ENCODE results near the gene FBLN7.

FBLN7 gene

GRCh38 chr2:112160283-112161250 is 22.4 kb downstream of the FBLN7 start:
- Histone ChIP-seq H3K36me3 (no peaks in the 10 kb centered on the region), H3K27ac (no peak overlapping the region), H3K4me3 (ENCODE audit: low read depth in 1 of 2, low read length in 1 of 2) (no peak overlapping the region), H3K27me3 (no peaks in the 10 kb centered on the region), H3K4me1 (ENCODE audit: control insufficient read depth in 1 of 2, insufficient read depth in 1 of 2, low read depth in 1 of 2, low read length in 1 of 2) (peaks cover 2 to 5% of the 10 kb centered on the region in 2 experiments), H3K9me3 (no peaks in the 10 kb centered on the region)
- TF ChIP-seq CTCF (IDR thresholded peaks at IDR 0.05) = no peak

GRCh38 chr2:112161431-112162145 is 23.4 kb downstream of the FBLN7 start:
- Histone ChIP-seq H3K9me3 (no peaks in the 10 kb centered on the region), H3K4me1 (ENCODE audit: control insufficient read depth in 1 of 2, insufficient read depth in 1 of 2, low read depth in 1 of 2, low read length in 1 of 2) (no peaks in the 10 kb centered on the region)

GRCh38 chr2:112162341-112162740 is 24.2 kb downstream of the FBLN7 start:
- no peak for TF ChIP-seq CTCF (IDR thresholded peaks at IDR 0.05)
- Histone ChIP-seq H3K4me3 (ENCODE audit: low read depth in 1 of 2, low read length in 1 of 2) (no peak overlapping the region), H3K27me3 (no peaks in the 10 kb centered on the region), H3K4me1 (ENCODE audit: control insufficient read depth in 1 of 2, insufficient read depth in 1 of 2, low read depth in 1 of 2, low read length in 1 of 2) (no peaks in the 10 kb centered on the region), H3K9me3 (no peaks in the 10 kb centered on the region), H3K36me3 (no peaks in the 10 kb centered on the region), H3K27ac (no peak overlapping the region)

More at GRCh38 chr2:112161431-112162145, 23.4 kb downstream of the FBLN7 start:
- H3K27me3 ChIP-seq = no peaks in the 10 kb centered on the region
- H3K36me3 ChIP-seq = no peaks in the 10 kb centered on the region
- H3K27ac ChIP-seq = no peak overlapping the region
- no peak overlapping the region for H3K4me3 ChIP-seq (ENCODE audit: low read depth in 1 of 2, low read length in 1 of 2)
- TF ChIP-seq CTCF (IDR thresholded peaks at IDR 0.05) = no peak

GRCh38 chr2:112162956-112163355 is 24.8 kb downstream of the FBLN7 start:
- no peak for TF ChIP-seq CTCF (IDR thresholded peaks at IDR 0.05)
- no peak overlapping the region for H3K27ac ChIP-seq

GRCh38 chr2:112163541-112163981 is 25.4 kb downstream of the FBLN7 start:
- Histone ChIP-seq H3K27ac (no peak overlapping the region), H3K4me1 (ENCODE audit: control insufficient read depth in 1 of 2, insufficient read depth in 1 of 2, low read depth in 1 of 2, low read length in 1 of 2) (no peaks in the 10 kb centered on the region), H3K27me3 (no peaks in the 10 kb centered on the region), H3K9me3 (no peaks in the 10 kb centered on the region), H3K36me3 (no peaks in the 10 kb centered on the region), H3K4me3 (ENCODE audit: low read depth in 1 of 2, low read length in 1 of 2) (no peak overlapping the region)
- no peak for TF ChIP-seq CTCF (IDR thresholded peaks at IDR 0.05)

More at GRCh38 chr2:112162956-112163355, 24.8 kb downstream of the FBLN7 start:
- no peaks in the 10 kb centered on the region for H3K4me1 ChIP-seq (ENCODE audit: control insufficient read depth in 1 of 2, insufficient read depth in 1 of 2, low read depth in 1 of 2, low read length in 1 of 2)
- no peaks in the 10 kb centered on the region for H3K27me3 ChIP-seq
- no peaks in the 10 kb centered on the region for H3K9me3 ChIP-seq
- H3K36me3 ChIP-seq = no peaks in the 10 kb centered on the region
- no peak overlapping the region for H3K4me3 ChIP-seq (ENCODE audit: low read depth in 1 of 2, low read length in 1 of 2)
